Stimulated activated naive CD8-positive, alpha-beta T cell treated with anti-CD3 and anti-CD28 coated beads, Interleukin-15, amount 100 ng/mL, for 72 hours (primary cell): Measurements from ENCODE around the gene PCNX2.

ENCODE experiments used
- ATAC-seq: fragments of 150-1000 bp; cut with Tn5 transposase; 2 replicates; pipeline ENCODE4 v1.10.0; 2021; ENCODE audit warnings: mild to moderate bottlenecking, moderate library complexity
- DNase-seq, 2 donors: peaks; one replicate each; pipeline ENCODE4 v3.0.0; 2021 to 2022
- H3K27ac Mint-ChIP-seq, 2 donors: one replicate each; pipeline ENCODE4 v1.8.0; 2022; ENCODE audit warnings: mild to moderate bottlenecking in 2 of 2, mixed read lengths in 2 of 2, moderate library complexity in 2 of 2
- H3K27me3 Mint-ChIP-seq: one replicate; pipeline ENCODE4 v1.8.0; 2022; ENCODE audit warnings: mixed read lengths
- H3K4me1 Mint-ChIP-seq: one replicate; pipeline ENCODE4 v1.8.0; 2022; ENCODE audit warnings: mild to moderate bottlenecking, mixed read lengths
- H3K4me3 Mint-ChIP-seq, 2 donors: one replicate each; pipeline ENCODE4 v1.8.0; 2022; ENCODE audit warnings: mild to moderate bottlenecking in 2 of 2, mixed read lengths in 2 of 2, moderate library complexity in 1 of 2
- H3K9me3 Mint-ChIP-seq, 2 donors: one replicate each; pipeline ENCODE4 v1.8.0; 2022; ENCODE audit warnings: mixed read lengths in 2 of 2

Gene PCNX2

GRCh38 chr1:233326811-233327650 lies 31.5 kb upstream of the PCNX2 start:
- Mint-ChIP-seq H3K27me3 (peaks cover 33% of the 10 kb centered on the region), H3K27ac (peak overlapping the region in 1 of 2 donors; percentile 19), H3K4me3 (peak overlapping the region; percentile 72 to 75), H3K4me1 (peaks cover 16% of the 10 kb centered on the region), H3K9me3 (no peaks in the 10 kb centered on the region)
- ATAC-seq (peak; percentile 94), DNase-seq (peak; percentile 75 to 84)

GRCh38 chr1:233326319-233326718 lies 30.8 kb upstream of the PCNX2 start:
- H3K27ac Mint-ChIP-seq, result no peak overlapping the region
- H3K9me3 Mint-ChIP-seq, result no peaks in the 10 kb centered on the region
- DNase-seq (no peak), ATAC-seq (no peak)
- peaks cover 16% of the 10 kb centered on the region for H3K4me1 Mint-ChIP-seq
- H3K27me3 Mint-ChIP-seq, result peaks cover 28% of the 10 kb centered on the region
- no peak overlapping the region for H3K4me3 Mint-ChIP-seq

GRCh38 chr1:233323718-233324117 lies 28.2 kb upstream of the PCNX2 start:
- ATAC-seq (no peak), DNase-seq (no peak)
- no peaks in the 10 kb centered on the region for H3K9me3 Mint-ChIP-seq
- peaks cover 24% of the 10 kb centered on the region for H3K27me3 Mint-ChIP-seq
- H3K4me1 Mint-ChIP-seq, result peaks cover 7% of the 10 kb centered on the region
- H3K4me3 Mint-ChIP-seq, result no peak overlapping the region
- H3K27ac Mint-ChIP-seq, result no peak overlapping the region

DNA sequence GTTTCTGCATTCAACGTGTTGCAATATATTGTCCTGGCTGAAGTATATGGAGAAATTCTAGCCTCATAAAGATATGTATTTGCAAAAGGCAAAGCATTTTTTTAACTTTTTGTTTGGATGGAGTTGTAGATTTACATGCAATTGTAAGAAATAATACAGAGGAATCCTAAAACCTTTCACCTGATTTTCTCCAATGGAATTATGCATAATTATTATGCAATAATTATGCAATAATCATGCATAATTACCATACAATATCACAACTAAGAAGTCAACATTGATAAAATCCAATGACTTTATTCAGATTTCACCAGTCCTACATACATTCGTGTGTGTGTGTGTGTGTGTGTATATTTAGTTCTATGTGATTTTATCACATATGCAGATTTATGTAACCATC lies 24.5 kb upstream of the PCNX2 start:
- ATAC-seq (no peak), DNase-seq (no peak)
- Mint-ChIP-seq H3K27ac (no peak overlapping the region), H3K9me3 (no peaks in the 10 kb centered on the region), H3K27me3 (peaks cover 33% of the 10 kb centered on the region), H3K4me1 (no peaks in the 10 kb centered on the region), H3K4me3 (no peak overlapping the region)

DNA sequence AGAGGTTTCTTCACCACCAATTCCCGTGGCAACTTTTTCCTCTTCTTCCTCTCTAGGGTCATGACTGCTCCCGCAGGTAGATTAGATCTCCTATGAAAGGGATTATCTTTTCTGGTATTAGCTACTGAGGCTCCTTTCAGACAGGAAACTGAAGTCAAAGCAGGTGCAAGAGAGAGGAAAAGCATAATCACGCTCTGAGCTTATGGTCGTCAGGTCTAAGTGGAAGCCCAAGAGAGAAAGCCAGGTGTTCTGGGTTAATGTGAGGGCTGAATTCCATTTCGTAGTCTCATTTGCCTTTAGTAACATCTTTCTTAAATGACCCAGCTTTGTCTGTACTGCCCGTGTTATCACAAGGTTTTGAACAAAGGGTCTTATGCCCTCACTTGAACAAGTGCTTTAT lies 23.7 kb upstream of the PCNX2 start:
- Mint-ChIP-seq H3K9me3 (no peaks in the 10 kb centered on the region), H3K27me3 (peaks cover 33% of the 10 kb centered on the region), H3K4me1 (no peaks in the 10 kb centered on the region), H3K27ac (no peak overlapping the region), H3K4me3 (no peak overlapping the region)
- DNase-seq (no peak), ATAC-seq (no peak)

GRCh38 chr1:233316473-233316872 lies 20.9 kb upstream of the PCNX2 start:
- no peaks in the 10 kb centered on the region for H3K4me1 Mint-ChIP-seq
- ATAC-seq (no peak), DNase-seq (no peak)
- no peaks in the 10 kb centered on the region for H3K9me3 Mint-ChIP-seq
- H3K27ac Mint-ChIP-seq, result peak overlapping the region in 1 of 2 donors; percentile 19
- H3K27me3 Mint-ChIP-seq, result peaks cover 26% of the 10 kb centered on the region
- no peak overlapping the region for H3K4me3 Mint-ChIP-seq

- Mint-ChIP-seq H3K4me1 (no peaks in the 10 kb centered on the region), H3K9me3 (no peaks in the 10 kb centered on the region), H3K27me3 (peaks cover 26% of the 10 kb centered on the region), H3K27ac (no peak overlapping the region), H3K4me3 (no peak overlapping the region)
- ATAC-seq (no peak), DNase-seq (no peak)
Observed at GRCh38 chr1:233315718-233316301, 20.3 kb upstream of the PCNX2 start.

- H3K27ac Mint-ChIP-seq, result no peak overlapping the region
- no peaks in the 10 kb centered on the region for H3K9me3 Mint-ChIP-seq
- peaks cover 17% of the 10 kb centered on the region for H3K27me3 Mint-ChIP-seq
- H3K4me1 Mint-ChIP-seq, result no peaks in the 10 kb centered on the region
- no peak overlapping the region for H3K4me3 Mint-ChIP-seq
- DNase-seq, result no peak
- no peak for ATAC-seq
Observed at GRCh38 chr1:233313434-233314155, 18.1 kb upstream of the PCNX2 start.

GRCh38 chr1:233304489-233305102 lies 9.1 kb upstream of the PCNX2 start:
- H3K27ac Mint-ChIP-seq, result no peak overlapping the region
- no peak overlapping the region for H3K4me3 Mint-ChIP-seq
- H3K4me1 Mint-ChIP-seq, result no peaks in the 10 kb centered on the region
- H3K27me3 Mint-ChIP-seq, result peaks cover 22% of the 10 kb centered on the region
- ATAC-seq (peak; percentile 40), DNase-seq (no peak)
- no peaks in the 10 kb centered on the region for H3K9me3 Mint-ChIP-seq

- H3K27ac Mint-ChIP-seq, result no peak overlapping the region
- no peaks in the 10 kb centered on the region for H3K27me3 Mint-ChIP-seq
- no peak for ATAC-seq
- no peak overlapping the region for H3K4me3 Mint-ChIP-seq
- DNase-seq, result no peak
- no peaks in the 10 kb centered on the region for H3K9me3 Mint-ChIP-seq
- peaks cover 6% of the 10 kb centered on the region for H3K4me1 Mint-ChIP-seq
Observed at GRCh38 chr1:233300326-233300725, 4.8 kb upstream of the PCNX2 start.

DNA sequence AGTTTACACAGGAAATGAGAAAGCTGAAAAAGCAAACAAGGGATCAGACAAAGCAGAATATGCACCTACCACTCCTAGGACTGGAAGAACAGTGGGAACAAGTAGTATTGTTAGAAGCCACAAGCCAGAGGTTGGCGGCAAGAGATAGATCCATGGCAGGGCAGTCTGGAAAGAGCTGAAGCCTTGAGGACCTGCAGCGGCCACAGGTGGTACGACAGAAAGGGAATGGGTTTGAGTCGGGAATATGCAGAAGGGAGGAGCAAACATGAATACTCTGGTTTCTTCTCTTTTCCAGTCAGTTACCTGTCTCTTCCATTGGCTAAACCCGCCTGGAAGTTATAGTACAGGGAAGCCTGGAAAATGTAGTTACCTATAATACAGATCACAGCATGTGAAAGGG lies 3.9 kb upstream of the PCNX2 start:
- ATAC-seq, result no peak
- no peak for DNase-seq
- Mint-ChIP-seq H3K9me3 (no peaks in the 10 kb centered on the region), H3K4me3 (no peak overlapping the region), H3K4me1 (peaks cover 14% of the 10 kb centered on the region), H3K27ac (no peak overlapping the region), H3K27me3 (no peaks in the 10 kb centered on the region)

DNA sequence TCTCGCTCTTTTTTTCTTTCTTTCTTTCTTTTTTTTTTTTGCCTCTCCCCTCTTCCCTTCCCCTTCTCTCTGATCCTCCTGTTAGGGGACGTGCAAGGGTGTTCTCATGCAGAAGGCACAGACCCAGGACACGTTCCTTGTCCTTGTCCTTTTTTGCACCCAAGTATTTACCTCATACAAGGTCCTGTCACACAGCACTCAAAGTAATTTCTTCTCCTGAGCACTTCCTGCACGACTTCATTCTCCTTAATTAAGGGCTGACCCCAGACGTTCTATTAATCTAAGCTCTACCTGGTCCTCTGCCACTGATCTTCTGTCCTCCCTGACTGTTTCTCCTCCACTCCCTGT lies 424 bp upstream of the PCNX2 start:
- Mint-ChIP-seq H3K27ac (peak overlapping the region; percentile 77 to 95), H3K27me3 (no peaks in the 10 kb centered on the region), H3K4me1 (peaks cover 25% of the 10 kb centered on the region), H3K4me3 (peak overlapping the region; percentile 87 to 94), H3K9me3 (no peaks in the 10 kb centered on the region)
- ATAC-seq (no peak), DNase-seq (no peak)

- H3K4me3 Mint-ChIP-seq, result peak overlapping the region; percentile 87 to 94
- H3K4me1 Mint-ChIP-seq, result peaks cover 30% of the 10 kb centered on the region
- H3K9me3 Mint-ChIP-seq, result no peaks in the 10 kb centered on the region
- no peaks in the 10 kb centered on the region for H3K27me3 Mint-ChIP-seq
- peak overlapping the region; percentile 77 to 94 for H3K27ac Mint-ChIP-seq
- DNase-seq (peak in 1 of 2 donors; percentile 46), ATAC-seq (peak; percentile 86)
Observed at GRCh38 chr1:233294913-233295236, 650 bp downstream of the PCNX2 start.

- DNase-seq (no peak), ATAC-seq (no peak)
- Mint-ChIP-seq H3K27ac (peak overlapping the region in 1 of 2 donors; percentile 49), H3K9me3 (no peaks in the 10 kb centered on the region), H3K4me1 (peaks cover 35% of the 10 kb centered on the region), H3K4me3 (peak overlapping the region in 1 of 2 donors; percentile 9), H3K27me3 (no peaks in the 10 kb centered on the region)
Observed at GRCh38 chr1:233293556-233294446, 1.7 kb downstream of the PCNX2 start.

- Mint-ChIP-seq H3K9me3 (peaks cover 0 to 6% of the 10 kb centered on the region in 2 donors), H3K27ac (no peak overlapping the region), H3K4me1 (peaks cover 29% of the 10 kb centered on the region), H3K4me3 (no peak overlapping the region), H3K27me3 (no peaks in the 10 kb centered on the region)
- DNase-seq, result no peak
- no peak for ATAC-seq
Observed at GRCh38 chr1:233290396-233291034, 5.0 kb downstream of the PCNX2 start.
